Adipocyte (in vitro differentiated cells): Measurements from ENCODE around the gene CYP4F8.
"Not testable (repeated sequence)": the region's sequence is repeated elsewhere in the genome, so short reads cannot be mapped to it uniquely, and the experiment has no call there.

Source experiments
- DNase-seq: peaks from one replicate; pipeline ENCODE4 v3.0.0-alpha.2; 2015; ENCODE audit warnings: low read depth
- H3K27me3 ChIP-seq: replicated peaks from 2 replicates; pipeline ENCODE4 v1.7.0; 2013; ENCODE audit warnings: mild to moderate bottlenecking, low read length, moderate library complexity; ENCODE audit not compliant: control insufficient read depth, insufficient read depth
- H3K36me3 ChIP-seq: 2 replicates; pipeline ENCODE4 v1.7.0; 2013; ENCODE audit warnings: low read length, mild to moderate bottlenecking, moderate library complexity; ENCODE audit not compliant: control insufficient read depth, insufficient read depth, severe bottlenecking
- H3K4me1 ChIP-seq: 2 replicates; pipeline ENCODE4 v1.7.0; 2013; ENCODE audit warnings: mild to moderate bottlenecking, low read length, moderate library complexity; ENCODE audit not compliant: control insufficient read depth, insufficient read depth
- H3K4me3 ChIP-seq: 2 replicates; pipeline ENCODE4 v1.7.0; 2013; ENCODE audit warnings: mild to moderate bottlenecking, low read length, moderate library complexity
- H3K9ac ChIP-seq: 2 replicates; pipeline ENCODE4 v1.7.0; 2013; ENCODE audit warnings: mild to moderate bottlenecking, low read length, moderate library complexity
- H3K9me3 ChIP-seq: 2 replicates; pipeline ENCODE4 v1.7.0; 2013; ENCODE audit warnings: mild to moderate bottlenecking, low read length, moderate library complexity; ENCODE audit not compliant: control insufficient read depth

Gene CYP4F8

GRCh38 chr19:15672580-15673175 lies 57.7 kb downstream of the CYP4F8 start, which contains the start of gene CYP4F12:
CYP4F12 (plus strand) TSS chr19:15673087; CDS start chr19:15673530, 443 bp downstream.
- DNase-seq, result peak; percentile 2
- H3K9me3 ChIP-seq, result no peaks in the 10 kb centered on the region
- peaks cover 22% of the 10 kb centered on the region for H3K4me1 ChIP-seq

DNA sequence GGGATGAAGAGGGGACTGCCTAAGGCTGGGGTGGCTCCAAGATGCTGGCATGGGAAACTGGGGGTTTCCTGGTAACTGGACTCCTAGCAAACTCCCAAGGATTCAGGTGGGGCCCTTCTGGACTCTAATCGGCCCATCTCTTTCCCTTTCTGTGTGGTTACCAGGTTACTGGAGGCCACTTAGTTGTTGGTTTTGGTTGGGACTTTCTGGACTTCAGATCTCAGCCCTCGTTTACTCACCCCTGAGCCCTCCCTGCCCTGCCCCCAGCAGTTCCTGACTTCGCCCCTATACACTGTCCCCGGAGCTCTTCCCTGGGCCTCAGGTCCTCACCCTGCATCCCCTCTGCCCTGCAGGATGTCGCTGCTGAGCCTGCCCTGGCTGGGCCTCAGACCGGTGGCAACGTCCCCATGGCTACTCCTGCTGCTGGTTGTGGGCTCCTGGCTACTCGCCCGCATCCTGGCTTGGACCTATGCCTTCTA lies 58.2 kb downstream of the CYP4F8 start:
- Histone ChIP-seq H3K36me3 (no peaks in the 10 kb centered on the region), H3K27me3 (peaks cover 4% of the 10 kb centered on the region), H3K4me1 (peaks cover 22% of the 10 kb centered on the region), H3K9ac (peak overlapping the region; percentile 6), H3K9me3 (no peaks in the 10 kb centered on the region), H3K4me3 (peak overlapping the region; percentile 66)
- no peak for DNase-seq

More at GRCh38 chr19:15672580-15673175, 57.7 kb downstream of the CYP4F8 start, which contains the start of gene CYP4F12:
- H3K27me3 ChIP-seq, result peaks cover 4% of the 10 kb centered on the region
- H3K36me3 ChIP-seq, result no peaks in the 10 kb centered on the region
- peak within 1 kb of the TSS; percentile 63 for H3K9ac ChIP-seq
- peak within 1 kb of the TSS; percentile 66 for H3K4me3 ChIP-seq

- no peak for DNase-seq
- H3K4me1 ChIP-seq, result peaks cover 22% of the 10 kb centered on the region
- peaks cover 3% of the 10 kb centered on the region for H3K36me3 ChIP-seq
- H3K27me3 ChIP-seq, result no peaks in the 10 kb centered on the region
- no peak overlapping the region for H3K4me3 ChIP-seq
- no peaks in the 10 kb centered on the region for H3K9me3 ChIP-seq
- no peak overlapping the region for H3K9ac ChIP-seq
Measured at GRCh38 chr19:15675560-15675959, 60.5 kb downstream of the CYP4F8 start.

DNA sequence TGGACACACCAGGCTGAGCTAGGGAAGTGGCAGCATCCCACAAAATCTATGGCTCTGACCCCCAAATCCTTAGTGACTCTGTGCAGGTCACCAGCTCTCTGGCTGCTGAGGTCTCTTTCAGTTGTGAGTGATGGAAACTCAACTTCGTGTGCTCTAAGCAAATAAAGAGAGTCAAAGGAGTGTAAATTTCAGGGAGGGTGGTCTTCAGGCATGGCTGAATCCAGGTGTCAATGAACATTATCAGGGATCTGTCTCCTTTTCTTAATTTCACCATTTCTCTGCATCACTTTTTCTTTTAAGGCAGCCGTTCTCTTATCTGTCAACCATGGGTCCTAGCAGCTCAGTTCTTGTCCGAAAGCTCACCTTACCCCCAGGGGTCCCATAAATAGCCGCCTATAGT lies 64.1 kb downstream of the CYP4F8 start:
- no peaks in the 10 kb centered on the region for H3K9me3 ChIP-seq
- peaks cover 30% of the 10 kb centered on the region for H3K36me3 ChIP-seq
- H3K4me1 ChIP-seq, result peaks cover 4% of the 10 kb centered on the region
- no peak for DNase-seq
- H3K4me3 ChIP-seq, result no peak overlapping the region
- no peak overlapping the region for H3K9ac ChIP-seq
- H3K27me3 ChIP-seq, result no peaks in the 10 kb centered on the region

DNA sequence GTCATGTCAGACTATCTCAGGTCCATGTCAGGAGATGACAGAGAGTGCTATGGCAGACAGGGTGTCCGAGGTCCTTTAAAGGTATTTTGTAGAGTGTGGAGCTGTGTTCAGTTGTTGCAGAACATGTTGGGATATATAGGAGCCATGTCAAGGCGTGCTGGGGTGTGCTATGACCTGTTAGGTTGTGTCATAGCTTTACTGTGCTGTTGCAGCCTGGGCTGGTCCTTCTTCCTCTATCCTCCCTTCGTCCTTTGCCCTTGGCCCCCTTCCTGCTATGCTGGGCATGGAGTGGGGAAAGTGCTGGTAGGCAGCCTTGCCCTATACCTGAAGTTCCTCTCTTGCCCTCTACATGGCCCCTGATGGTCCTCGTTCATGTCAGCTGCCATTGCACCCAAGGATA lies 64.8 kb downstream of the CYP4F8 start:
- H3K4me1 ChIP-seq, H3K27me3 ChIP-seq, DNase-seq, H3K4me3 ChIP-seq, H3K9me3 ChIP-seq, H3K9ac ChIP-seq: not testable (repeated sequence)
- H3K36me3 ChIP-seq, result peaks cover 35% of the 10 kb centered on the region
